Cortex of kidney (tissue), 1 donor: ENCODE data around the gene SH3PXD2A.
"Not testable (repeated sequence)": the region's sequence is repeated elsewhere in the genome, so short reads cannot be mapped to it uniquely, and the experiment has no call there.

Experiments used
- DNase-seq: peaks from one replicate; lab custom pipeline; 2025; lab: John Stamatoyannopoulos, UW

Gene SH3PXD2A

DNA sequence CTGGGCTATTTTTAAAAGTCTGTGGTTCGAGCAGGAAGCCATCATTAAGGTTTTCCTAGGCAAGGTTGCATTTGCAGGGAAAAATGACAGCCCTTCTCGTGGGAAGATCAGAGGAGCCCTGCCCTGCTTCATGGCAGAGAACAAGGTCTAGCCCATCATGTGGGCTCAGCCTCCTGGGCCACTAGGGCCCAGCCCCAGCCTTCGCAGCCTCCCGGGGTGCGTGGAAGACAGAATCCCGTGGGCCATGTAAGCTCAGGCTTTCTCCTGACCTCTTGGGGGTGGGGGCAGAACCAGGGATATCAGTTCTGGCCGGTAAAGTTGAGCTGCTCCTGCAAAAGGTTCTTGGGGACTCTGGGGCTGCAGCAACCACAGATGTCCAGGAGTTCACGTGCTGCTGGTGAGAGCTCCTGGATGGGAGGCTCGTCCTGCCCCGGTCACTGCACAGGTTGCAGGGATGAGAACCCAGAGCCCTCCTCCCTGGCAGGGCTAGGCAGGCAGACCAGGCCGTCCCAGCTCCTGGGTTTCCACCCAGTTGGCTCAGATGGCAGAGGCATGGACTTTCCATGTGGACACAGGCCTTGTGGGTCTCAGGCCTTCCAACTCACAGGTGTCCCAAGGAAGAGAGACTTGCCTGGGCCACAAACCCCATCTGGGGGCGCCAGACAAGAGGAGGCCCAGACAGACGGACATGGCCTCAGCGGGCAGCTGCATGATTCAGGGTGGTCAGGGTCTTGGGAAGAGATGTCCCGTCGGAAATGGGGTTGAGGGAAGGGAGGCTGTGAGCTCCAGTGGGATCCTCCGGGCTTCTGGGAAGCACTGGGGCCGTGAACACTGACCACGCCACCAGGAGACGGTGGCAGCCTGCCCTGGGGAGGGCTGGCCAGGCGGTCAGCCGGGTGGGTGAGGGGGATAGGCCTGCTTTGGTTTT, 235.7 kb downstream of the SH3PXD2A start:
- no peak for DNase-seq

DNA sequence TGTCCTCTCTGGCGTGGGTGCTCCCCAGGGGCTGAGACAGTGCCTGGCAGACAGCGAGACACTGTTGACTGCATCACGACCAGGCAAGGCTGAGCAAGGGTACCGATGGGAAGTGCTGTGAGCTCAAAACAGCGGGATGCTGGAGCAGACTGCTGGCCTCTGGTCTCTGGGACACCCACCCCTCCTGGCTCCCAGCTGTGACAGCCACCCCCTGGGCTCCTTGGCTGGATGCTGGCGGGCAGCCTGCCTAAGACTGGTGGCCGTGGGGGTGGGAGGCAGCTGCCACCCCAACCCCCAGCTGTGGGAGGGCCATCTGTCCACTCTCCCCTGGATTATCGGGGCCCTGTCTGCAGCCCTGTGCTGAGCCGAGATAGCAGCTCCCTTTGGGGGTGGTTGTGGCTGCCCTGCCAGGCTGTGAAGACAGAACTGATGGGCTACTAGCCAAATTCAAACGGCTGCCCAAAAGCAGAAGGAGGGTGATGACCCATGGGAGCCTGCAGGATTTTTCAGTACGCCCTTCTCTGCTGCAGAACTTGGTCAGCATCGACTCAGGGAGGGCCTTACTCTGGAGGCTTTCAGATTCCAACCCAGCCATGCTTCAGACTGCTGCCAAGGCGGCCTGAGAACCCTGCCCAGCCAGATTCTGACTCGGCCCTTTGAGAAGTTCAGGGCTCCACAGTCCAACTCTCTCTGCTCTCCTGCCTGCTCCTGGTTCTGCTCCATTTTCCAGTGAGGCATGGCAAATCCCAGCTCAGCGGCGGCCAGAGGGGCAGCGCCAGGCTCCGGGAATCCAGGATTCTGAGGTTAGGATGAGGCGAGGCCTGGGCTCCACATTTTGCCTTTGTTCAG, 236.6 kb downstream of the SH3PXD2A start:
- no peak for DNase-seq

DNA sequence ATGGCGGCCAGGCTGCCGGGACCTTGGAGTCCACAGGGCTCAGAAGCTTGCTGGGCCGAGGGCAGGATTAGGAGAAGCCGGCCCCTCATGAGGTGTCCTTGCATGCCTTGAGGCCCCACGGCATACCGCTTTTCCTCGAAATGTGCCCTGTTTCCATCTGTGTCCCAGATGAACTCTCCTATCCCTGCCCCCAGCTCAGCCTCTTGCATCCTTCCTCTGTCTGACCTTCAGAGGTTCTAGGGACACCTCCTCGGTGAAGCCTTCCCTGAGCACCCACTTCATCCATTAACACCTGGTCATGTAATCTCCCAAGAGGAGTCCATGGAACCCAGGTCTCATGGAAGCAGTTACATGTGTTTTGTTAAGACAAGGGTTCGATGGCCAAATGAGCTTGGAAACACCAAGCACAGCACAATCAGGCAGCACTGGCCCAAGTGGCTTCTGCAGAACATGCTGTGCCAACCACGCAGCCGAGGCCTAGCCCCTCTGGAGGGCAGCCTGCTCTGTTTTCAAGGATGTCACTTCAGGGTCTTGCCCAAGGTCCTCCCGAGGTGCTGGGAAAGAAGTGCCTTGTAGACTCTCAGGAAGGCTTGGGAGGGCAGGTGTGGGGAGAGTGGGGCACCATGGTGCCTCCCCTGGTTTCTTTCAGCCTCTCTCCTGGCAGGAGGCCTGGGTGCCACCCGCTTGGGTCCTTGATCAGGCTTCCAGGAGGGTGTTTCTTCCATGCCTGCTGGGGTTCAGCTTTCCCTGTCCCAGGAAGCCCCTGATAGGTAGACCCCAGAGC, 237.6 kb downstream of the SH3PXD2A start:
- no peak for DNase-seq

DNA sequence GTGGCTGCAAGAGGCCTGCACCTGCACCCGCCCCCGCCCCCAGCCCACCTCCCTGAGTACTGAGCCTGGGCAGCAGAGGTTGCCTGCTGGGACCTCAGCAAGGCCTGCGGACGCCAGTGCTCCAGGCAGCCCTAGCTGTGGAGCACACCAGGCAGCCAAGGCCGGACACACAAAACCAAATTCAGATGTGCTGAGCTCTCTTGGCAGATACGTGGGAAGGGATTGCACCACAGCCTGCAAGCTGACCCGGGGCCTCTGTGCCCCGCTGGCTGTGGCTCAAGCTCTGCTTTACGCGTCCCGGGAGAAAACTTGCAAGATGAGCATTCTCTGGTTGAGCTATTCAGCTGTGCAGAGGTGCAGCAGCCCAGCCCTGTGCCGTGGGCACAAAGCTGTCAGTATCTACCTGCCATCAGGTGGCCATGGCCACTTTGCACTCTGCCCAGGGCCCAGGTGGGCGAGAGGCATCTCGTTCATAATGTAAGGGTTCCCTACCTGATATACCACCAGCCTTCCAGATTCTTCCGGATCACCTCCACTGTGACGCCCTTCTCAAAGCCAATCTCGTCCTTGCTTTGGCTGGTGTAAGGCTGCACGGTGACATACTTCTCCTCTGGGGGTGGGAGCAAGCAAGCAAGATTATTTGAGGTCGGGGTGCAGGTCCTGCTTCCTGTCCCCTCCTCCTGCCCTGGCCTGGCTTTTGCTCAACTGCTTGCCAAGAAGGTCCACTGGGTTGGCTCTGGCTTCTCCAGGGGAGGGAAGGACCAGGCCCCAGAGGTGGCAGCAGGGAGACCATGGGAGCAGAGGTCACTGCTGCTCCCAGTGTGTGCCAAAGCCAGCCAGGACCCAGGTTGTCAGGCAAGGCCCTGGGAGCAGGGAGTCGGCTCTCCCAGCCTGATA, 238.4 kb downstream of the SH3PXD2A start:
- DNase-seq: no peak

DNA sequence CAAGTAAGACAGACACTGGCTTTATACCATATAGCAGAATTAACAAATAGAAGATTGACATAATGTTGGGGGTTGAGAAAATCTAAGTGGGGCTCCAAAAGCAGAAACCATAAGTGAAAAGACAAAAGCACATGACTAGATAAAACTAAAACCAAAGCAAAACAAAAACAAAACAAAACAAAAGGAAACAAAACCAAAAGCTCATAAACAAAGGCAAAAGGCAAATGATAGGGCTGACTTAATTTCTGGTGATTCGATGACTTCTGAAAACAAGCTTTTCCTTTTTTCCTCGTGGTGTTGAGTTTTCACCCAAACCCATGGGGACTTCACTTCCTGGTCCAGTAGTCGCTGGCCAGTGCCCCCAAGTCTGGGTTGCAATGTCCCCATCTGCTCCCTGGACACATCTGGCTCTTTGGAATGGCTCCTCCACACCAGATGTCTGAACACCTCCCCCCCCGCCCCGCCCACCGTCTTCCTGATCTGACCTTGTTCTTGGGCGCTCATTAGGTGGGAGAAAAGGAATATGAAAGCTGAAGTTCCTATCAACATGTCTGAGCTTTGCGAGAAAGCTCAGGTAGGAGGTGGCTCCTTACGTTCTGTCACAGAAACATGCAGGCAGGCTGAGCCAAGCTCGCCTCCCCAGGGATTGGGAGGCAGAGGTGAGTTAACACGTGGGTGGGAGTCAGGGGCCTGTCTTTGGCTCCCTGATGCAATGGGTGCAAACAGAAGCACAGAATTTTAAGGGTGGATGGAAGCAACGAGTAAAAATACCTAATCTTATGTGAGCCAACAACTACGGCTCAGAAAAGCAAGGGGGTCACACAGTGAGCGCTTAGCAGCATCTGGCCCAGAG, 240.8 kb downstream of the SH3PXD2A start:
- no peak for DNase-seq

DNA sequence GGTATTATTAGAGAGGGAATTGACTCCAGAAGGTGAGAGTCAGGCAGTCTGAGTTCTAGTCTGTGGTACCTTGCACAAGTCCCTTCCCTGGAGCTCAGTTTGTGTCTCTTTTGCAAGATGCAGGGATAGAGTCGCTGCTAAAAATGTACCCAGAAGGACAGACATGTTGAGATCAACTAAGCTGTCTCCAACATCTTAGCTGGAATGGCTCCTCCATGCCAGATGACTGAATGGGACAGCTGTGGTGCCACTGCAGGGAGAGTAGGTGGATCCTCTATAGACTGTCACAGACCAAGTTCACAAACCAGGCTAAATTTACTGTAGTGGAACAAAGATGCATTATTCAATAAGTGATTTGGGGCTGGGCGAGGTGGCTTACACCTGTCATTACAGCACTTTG, 241.8 kb downstream of the SH3PXD2A start:
- DNase-seq: no peak

DNA sequence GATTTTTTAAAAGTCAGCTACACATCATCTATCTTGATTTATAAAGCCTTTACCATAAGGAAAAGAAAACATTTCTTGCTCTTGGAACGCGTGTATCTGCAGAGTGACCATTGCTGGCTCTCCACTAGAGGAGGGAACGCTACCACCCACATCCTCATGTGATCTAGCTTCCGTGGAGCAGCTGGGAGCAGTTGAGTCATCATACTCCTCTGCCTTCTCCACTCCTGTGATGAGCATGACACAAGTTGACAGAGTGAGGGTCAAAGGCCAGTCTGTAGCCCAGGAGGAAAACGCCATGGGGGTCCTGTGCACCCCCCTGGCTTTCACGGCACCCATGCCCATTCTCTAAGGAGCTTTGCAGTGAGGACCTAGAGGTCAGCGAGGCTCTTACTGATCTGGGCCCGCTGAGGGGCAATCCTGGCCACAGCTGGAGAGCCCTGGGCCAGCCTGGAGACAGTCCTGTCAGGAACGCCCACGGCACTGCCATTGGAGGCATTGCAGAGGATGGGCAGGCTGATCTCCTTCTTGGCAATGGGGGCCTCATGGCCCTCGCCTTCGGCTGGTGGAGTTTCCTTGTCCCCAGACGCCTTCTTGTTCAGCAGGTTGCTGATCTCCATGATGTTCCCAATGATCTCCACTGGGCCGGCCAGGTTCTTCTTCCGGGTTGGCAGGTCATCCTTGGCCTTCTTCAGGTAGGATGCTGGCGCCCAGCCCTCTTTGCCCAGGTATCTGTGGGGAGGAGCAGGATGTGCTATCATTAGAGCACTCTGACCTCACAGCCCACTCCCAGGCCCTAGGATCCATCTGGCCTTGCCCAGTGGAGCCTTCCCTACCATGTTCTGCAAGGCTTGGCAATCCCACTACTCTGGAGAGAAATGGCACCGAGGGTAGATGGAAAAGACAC, 242.7 kb downstream of the SH3PXD2A start:
- DNase-seq: no peak

DNA sequence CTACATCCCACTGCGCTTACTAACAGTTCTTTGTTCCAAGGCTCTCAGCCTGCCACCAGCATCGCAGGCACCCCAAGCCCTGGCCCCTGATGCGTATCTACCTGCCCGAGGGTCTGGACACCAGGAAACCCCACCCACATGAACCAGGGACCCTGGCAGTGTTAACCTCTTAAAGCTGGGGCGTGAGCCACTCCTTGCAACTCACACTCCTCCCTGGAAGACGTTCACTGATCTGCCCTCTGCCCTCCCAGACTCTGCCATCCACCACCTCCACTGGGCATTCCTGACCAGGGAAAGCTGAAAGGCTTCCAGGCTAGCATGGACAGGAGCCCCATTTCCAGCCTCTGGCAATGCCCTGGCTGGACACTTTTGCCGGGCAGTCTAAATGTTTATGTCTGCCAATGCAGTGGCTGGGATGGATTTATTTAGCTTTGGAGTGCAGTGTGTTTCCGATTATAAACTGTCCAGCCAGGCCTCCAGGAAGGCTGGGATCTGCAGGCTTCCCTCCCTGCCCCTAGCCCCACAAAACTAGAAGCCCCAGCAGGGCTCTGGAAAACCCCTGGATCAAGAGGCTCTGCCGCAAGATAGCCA, 244.4 kb downstream of the SH3PXD2A start:
- no peak for DNase-seq

DNA sequence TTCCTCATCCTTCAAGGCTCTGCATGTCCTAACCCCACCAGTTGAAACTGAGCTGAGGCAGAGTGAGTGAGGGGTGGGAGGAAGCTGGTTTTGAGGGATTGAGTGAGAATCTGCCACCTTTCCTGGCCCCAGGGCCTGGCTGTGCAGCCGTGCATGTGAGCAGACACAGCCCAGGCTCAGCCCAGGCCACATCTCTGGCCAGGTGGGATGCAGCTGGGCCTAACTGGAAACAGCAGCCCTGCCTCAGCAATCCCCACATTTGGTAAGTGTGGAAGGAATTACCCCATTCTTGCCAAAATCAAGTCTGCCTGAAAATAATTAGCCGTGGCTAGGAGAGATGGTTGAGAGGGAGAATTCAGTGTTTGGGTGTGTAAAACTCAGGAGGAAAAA, 245.3 kb downstream of the SH3PXD2A start:
- no peak for DNase-seq

DNA sequence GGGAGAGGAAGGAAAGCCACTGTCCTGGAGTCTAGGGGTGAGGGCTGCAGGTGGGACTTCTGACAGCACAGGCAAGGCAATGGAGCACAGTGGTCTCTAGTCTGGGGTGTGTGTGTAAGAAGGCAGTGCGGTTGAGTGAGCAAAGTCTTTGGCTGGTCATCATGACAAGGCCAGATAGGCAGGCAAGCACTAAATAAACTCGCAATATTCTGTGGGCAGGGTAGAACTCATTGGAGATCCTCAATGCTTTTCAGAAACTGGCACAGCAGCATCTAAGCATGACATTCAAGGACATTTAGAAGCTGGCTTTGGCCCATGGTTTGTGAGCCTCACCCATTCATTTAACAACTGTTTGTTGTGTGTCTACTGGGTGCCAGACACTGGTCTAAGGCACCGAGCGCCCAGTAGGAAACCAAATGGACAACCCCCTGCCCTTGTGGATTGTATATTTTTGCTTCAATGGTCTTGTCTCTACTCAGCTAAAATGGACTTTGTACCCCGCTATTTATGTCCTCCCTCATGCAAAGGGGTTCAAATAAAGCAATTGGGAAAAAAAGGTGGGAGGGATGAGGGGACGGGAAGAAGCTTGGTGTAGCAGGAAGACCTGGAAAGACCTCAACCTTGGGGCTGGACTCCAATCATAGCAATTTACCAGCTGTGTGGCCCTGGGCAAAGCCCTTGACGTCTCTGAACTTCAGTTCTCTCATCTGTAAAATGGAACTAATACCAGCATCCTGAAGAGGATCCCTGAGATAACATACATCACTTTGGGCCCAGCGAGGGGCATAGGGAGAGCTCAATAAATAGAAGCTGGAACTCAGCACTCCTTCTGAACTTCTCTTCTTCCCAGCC, 245.9 kb downstream of the SH3PXD2A start:
- DNase-seq: no peak

DNA sequence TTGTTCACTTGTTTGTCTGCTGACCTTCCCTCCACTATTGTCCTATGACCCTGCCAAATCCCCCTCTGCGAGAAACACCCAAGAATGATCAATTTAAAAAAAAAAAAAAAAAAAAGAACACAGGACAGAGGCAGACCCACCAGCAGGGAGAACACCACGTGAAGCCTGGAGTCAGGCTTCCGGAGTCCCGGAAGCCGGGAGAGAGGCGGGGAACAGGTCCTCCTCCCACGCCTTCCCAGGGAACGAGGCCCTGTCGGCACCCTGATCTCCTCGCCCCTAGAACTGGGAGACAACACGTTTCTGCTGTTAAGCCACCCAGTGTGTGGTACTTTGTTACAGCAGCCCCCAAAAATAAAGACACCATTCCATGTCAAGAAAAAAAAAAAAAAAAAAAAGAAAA, 247.3 kb downstream of the SH3PXD2A start:
- DNase-seq: not testable (repeated sequence)

DNA sequence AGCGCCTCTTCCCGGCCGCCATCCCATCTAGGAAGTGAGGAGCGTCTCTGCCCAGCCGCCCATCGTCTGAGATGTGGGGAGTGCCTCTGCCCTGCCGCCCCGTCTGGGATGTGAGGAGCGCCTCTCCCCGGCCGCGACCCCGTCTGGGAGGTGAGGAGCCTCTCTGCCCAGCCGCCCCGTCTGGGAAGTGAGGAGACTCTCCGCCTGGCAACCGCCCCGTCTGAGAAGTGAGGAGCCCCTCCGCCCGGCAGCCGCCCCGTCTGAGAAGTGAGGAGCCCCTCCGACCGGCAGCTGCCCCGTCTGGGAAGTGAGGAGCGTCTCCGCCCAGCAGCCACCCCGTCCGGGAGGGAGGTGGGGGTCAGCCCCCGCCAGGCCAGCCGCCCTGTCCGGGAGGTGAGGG, 248.3 kb downstream of the SH3PXD2A start:
- not testable (repeated sequence) for DNase-seq

DNA sequence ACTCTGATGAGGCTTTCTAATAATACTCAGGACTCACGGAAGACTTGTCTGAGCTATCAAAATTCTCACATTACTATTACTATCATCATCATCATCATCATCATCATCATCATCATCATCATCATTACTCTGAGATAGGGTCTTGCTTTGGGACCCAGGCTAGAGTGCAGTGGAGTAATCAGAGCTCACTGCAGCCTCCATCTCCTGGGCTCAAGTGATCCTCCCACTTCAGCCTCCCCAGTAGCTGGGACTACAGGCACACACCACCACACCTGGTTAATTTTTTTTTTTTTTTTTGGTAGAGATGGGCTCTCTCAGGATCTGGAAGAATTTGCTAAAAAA, 249.3 kb downstream of the SH3PXD2A start:
- not testable (repeated sequence) for DNase-seq

DNA sequence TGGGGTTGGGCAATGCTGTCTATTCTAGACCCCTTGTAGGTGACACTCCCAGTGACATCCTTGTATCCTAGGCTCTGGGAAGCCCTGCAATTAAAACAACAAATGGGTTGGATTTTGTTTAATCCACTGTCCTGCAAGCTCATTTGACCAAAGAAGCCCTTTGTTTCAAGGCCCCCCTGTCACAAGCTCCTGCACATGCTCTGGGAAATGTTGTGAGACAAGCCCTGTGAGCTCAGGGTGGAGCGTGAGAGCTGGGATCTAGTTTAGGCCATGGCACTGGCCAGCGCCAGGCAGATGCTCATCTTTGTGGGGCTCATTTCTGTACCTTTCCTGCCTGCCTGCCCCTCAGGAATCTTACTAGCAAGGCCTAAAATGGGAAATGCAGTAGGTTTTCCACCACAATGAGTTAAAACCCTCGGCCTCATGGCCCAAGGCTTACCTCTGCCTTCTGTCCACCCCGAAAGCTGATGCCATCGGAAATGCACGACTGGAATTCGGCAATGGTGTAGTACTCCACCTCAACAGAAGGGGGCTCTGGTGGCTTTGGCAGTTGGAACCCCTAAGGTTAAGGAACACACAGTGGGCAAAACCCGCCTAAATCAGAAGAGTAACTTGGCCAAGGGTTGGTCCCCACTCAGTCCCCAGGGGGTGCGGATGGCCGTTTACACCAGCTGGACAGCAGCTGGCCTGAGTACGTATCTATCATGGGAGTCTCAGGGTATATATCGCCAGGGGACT, 249.8 kb downstream of the SH3PXD2A start:
- DNase-seq: no peak

DNA sequence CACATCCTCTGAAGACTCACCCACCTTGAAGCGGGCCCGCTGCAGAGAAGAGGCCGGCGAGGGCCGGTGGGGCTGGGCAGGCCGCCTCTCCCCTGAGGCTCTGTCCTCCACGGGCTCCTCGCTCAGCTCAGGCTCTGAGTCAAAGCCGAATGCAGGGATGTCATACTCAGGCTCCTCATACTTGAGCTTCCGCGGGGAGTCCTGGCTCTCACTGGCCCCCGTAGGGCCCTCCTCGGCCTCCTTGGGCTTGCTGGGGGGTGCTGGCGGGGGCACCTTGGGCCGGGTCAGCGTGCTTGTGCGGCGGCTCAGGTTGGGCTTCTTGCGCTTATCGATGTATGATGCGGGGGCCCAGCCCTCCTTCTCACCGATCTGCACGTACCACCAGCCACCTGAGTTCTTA, 252.0 kb downstream of the SH3PXD2A start:
- no peak for DNase-seq

DNA sequence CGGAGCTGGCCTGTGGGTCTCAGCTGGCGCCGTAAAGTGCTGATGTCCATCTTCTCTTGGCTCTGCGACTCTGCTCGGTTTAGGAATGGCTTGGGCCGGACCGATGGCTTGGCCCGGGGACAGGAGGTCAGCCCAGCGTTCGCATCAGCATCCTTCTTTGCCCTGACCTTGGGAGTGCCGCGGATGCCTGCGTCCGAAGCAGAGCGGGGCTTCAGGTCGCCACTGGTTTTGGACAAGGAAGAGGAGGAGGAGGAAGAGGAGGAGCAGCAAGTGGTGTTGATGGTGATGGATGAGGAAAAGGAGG, 252.6 kb downstream of the SH3PXD2A start:
- no peak for DNase-seq
